Stimulated activated CD4-positive, alpha-beta T cell treated with anti-CD3 and anti-CD28 coated beads, Interleukin-12 subunit alpha, Interleukin-12 subunit beta, amount 100 ng/mL, for 4 hours (primary cell): ENCODE results near the gene GINS2.

Experiments
- DNase-seq: peaks from one replicate; pipeline ENCODE4 v3.0.0-alpha.2; 2020

Gene GINS2

DNA sequence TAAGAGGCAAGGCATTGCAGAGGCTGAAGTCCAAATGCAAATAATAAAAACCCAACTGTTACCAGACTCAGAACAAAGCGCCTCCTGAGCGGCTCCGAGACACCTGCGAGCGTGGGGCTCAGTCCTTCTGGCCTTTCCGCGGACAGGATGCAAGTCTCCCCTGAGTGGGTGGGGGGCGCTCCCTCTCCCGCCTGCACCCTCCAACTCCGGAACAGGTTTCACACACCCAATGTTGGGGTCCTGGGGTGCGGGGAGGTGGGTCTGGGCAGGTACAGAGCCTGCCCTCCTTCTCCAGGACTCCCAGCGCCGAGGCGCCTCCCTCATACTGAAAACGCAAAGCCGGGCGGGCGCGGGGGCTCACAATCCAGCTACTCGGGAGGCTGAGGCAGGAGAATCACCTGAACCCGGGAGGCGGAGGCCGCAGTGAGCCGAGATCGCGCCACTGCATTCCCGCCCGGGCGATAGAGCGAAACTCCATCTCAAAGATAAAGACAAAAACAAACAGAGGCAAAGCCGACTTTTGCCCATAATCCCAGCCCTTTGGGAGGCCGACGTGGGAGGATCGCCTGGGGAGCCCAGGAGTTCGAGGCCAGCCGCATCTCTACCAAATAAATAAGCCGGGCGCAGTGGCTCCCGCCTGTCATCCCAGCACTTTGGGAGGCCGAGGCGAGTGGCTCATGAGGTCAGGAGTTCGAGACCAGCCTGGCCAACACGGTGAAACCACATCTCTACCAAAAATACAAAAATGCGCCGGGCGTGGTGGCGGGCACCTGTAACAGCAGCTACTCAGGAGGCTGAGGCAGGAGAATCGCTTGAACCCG, 893 bp downstream of the GINS2 start:
- DNase-seq = peak; percentile 8

DNA sequence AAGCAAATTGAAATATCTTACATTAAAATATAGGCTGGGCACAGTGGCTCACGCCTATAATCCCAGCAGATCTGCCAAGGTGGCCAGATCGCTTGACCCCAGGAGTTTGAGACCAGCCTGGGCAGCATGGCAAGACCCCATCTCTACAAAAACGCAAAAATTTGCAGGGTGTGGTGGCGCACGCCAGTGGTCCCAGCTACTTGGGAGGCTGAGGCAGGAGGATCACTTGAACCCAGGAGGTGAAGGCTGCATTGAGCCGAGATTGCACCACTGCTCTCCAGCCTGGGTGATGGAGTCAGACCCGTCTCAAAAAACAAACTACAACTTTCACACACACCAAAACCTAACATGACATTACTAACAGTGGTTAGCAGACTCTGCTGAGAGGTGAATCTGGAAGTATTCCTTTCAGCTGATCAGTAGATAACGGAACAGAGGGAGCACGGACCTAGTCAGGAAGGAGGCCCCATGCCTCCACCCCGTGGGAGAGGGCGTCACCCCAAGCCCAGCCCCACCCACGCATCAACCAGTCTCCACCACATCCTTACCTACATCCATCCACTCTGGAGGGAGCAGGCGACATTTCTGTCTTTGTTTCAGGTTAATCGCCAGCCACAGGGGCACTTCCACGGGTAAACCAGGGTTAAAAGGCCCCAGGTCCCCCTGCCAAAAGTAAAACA, 1.7 kb downstream of the GINS2 start:
- DNase-seq = no peak

DNA sequence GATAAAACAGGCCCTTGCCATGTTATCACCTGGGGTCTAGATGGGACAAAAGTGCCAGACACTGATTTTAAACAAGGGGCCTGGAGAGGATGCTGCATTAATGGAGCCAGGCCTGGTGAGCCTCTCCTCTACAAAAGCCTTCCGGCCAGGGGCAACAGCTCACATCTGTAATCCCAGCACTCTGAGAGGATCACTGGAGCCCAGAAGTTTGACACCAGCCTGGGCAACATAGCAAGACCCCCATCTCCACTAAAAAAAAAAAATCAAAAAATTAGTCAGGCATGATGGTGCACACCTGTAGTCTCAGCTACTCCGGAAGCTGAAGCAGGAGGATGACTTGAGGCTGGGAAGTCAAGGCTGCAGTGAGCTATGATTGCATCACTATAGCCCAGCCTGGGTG, 3.5 kb downstream of the GINS2 start:
- DNase-seq = no peak

DNA sequence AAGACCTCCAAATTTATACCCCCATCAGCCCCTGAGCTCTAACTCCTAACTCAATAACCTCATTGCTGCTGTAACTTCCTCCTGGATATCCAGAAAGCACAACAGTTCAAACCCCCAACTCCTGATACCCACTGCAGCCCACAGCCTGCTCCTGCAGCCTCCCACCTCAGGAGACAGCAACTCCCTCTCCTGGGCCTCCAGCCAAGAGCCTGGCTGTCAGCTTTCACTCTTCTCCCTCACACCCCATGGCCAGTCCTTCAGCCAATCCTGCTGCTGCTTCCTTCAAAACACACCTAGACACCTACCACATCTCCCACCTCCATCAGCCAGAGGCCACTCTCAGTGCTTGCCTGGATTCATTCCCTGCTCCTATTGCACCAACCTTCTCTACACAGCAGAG, 5.4 kb downstream of the GINS2 start:
- no peak for DNase-seq

DNA sequence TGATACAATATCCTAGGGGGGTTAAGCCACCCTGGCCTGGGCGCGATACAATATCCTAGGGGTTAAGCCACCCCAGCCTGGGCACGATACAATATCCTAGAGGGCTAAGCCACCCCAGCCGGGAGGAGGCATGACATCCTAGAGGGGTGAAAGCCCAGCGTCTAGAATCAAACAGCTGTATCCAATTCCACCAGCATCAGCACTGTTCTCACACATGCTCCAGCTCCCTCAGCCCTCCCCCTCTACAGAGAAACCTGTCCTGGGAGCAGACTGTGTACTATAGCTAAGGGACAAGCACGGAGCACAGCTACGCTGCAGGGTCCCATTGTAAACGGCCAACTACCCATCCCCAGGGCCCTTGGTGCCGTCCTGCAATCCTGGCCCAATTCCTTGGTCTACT, 6.2 kb downstream of the GINS2 start:
- DNase-seq = no peak

DNA sequence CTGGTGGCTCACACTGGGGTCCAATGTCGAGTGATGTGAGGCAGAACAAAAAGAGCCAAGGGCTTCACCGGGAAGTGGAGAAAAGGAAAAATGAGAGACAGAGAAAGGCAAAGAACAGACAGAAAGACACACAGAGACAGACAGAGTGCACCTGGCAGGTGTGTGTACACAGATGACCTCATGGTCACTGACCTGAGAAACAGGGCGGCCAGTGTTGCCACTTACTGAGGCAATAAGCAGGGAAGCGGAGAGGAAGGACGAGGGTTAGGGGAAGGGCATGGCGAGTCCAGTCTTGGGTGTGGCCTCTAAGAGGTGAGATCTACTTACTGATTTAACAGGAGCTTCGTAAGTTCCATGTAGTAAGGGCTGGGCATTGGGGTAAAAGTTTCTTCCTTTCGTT, 7.5 kb downstream of the GINS2 start:
- no peak for DNase-seq

DNA sequence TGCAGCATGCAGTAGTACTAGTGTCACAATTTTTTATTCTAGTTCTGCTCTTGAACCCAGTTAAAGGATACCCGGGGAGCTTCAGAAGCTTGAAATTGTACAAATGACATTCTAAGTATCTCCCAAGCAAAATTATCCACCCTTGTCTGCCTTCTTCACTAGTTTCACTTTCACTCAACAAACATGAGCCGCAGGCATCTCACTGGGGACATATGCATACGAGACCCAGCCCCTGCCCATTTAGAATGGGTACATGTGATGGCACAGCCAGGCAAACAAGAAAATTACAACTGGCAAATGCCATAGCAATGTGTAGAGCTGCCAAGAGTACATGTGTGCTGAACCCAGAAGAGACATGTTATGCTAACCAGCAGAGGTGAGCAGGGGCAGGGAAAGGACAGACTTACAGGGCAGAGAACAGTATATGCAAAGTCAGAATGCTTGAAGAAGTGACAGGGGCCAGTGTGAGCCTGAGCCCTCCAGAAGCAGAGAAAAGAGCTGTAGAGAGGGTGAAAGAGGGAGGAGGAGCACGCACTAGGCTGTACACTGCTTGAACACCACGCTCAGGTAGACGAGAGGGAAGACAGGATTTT, 8.3 kb downstream of the GINS2 start:
- no peak for DNase-seq

DNA sequence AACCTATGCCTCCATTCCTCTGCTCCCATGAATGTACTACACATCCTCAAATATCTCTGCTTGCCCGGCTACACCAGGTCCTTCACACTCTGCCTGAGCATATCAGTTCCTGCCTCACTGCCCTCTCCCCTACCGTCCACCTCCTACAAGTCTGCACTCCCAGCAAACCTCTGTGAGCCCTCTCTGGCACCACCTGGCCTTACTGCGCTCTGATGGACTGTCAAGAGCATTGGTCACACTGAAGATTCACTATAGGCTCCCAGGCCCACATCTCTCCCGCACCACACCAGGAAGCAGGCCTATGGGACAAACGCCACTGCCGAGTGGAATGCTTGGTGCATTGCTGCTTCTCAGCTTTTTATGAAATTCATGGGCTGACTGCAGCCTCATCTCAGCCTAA, 8.9 kb downstream of the GINS2 start:
- no peak for DNase-seq

DNA sequence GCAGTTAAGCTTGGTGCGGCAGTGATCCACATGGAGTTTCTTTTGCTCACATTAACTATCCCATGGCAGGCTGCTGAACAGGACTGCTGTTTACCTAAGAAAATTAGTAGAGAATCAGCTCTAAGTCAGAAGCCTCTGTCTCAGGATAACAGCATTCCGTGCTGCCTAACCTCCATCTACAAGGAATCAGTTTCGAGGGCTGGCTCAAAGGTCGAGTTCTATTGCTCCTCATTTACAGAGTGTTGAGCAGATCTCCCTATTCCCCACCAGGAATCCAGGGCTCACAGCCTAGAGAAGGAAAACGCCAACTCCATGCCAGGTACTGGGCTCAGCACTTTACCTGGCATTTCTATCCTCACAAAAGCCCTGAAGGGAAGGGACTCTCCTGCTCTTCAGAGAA, 9.9 kb downstream of the GINS2 start:
- DNase-seq = no peak

DNA sequence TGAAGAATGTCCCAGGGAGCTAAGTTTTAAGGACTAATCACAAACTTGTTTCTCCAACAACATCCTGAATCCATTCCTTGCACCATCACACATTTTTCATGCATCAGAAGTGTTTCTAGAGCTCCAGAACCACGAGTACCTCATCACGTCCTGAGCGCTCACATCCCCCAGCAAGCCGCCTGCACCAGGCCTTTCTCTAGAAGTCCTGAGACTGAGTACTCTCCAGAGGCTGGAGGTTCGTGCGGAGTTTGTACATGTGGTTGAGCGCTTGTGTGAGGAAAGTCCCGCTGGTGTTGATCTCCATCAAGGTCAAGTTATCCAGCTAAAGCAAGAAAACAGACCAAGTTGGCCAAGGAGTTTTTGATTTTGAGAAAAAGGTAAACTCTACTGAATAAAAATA, 10.7 kb downstream of the GINS2 start:
- DNase-seq = no peak

DNA sequence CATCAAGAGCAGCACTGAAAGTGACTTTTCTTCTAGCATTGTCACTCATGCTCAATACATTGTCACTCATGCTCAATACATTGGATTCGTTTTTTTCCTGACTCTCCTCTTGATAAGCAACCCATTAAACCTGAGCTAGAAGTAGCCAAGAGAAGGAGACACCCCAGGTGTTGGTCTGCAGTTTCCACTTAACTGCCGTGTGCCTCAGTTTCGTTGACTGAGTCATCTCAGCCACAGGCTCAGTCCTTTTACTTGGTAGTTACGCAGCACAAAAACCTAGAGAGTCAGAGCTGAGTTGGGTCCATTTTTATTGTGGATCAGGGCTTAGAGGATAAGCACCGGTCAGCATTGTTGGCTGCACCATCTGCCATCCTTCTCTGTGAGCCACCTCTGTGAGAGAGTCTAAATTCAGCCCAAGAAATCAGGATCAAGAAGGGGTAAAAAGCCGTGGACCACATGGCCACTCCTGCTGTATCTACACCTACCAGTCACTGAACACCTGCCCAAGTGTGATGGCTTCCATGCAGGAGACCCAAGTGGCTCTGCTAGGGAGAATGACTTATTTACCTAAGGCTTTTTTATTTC, 11.3 kb downstream of the GINS2 start:
- no peak for DNase-seq

DNA sequence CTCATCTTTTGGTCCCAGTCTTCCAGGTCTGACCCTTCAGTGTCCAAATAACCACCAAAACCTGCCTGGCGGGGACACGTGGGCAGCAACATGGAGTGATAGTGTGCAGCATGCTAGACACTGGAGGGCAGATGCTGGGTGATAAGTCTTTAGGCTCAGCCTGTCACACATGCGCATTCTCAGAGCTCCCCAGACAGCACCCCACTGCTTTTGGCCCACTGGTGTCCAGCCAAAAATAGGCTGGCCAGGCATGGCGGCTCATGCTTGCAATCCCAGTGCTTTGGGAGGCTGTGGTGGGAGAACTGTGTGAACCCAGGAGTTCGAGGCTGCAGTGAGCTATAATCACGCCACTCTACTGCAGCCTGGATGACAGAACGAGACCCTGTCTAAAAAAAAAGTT, 12.3 kb downstream of the GINS2 start:
- DNase-seq = no peak

DNA sequence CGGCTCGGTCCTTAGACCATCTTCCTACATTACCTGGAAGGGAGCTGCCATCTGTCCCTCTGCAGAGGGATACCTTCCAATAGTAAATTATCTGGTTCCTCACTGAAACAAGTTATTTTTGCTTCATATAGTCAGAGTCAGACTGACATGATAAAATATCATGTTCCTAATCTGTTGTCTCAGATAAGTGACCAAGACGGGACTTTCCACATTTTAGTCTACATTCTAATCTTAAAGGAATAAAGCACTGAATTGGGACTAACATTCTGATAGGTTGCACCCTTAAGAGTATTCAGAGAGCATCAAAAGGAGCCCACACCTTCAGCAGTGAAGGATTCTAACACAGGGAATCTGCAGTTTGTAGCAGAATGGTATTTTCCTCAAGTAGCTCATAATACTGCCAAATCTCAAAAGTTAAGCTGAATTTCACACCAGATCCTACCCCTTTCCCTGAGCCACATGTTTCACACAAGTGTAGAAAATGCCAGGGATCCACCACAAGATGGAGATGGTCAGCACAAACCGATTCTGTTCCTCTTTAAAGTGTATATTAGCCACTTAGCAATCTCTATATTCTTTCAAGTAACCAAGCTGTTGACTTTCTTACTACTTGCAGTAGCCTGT, 13.4 kb downstream of the GINS2 start:
- no peak for DNase-seq

DNA sequence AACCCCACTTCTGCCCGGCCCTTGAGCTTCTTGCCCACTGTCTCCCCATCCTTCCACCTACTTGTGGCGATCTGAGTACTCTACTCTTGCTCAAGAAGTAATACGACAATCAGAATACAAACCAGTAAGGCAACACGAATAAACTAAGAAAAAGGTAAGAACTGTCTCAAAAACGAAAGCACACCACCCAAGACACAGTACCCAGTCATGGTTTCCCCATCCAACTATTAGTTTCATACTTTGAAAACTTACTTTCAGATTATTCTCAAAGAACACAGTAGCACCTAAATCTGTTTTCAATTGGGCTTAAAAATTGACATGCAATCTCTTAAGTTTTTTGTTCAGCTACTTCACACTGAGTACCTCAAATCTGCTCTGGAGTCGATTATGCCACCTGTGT, 13.9 kb downstream of the GINS2 start:
- no peak for DNase-seq

DNA sequence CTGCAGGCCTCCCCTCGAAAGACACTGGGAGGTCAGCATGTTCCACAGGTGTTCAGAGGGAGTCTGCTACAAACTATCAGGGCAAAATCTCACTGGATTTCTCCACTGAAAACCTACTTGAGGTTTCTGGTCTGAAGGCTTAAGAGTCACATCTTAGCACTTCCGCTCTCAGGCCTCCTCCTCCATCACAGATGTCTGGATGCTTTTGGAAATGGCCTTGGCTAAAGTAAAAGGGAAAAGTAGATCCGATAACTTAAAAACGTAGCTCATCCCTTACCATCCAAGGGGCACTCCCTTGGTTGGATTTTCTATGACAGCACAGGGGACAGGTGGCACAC, 14.4 kb downstream of the GINS2 start:
- DNase-seq = no peak

DNA sequence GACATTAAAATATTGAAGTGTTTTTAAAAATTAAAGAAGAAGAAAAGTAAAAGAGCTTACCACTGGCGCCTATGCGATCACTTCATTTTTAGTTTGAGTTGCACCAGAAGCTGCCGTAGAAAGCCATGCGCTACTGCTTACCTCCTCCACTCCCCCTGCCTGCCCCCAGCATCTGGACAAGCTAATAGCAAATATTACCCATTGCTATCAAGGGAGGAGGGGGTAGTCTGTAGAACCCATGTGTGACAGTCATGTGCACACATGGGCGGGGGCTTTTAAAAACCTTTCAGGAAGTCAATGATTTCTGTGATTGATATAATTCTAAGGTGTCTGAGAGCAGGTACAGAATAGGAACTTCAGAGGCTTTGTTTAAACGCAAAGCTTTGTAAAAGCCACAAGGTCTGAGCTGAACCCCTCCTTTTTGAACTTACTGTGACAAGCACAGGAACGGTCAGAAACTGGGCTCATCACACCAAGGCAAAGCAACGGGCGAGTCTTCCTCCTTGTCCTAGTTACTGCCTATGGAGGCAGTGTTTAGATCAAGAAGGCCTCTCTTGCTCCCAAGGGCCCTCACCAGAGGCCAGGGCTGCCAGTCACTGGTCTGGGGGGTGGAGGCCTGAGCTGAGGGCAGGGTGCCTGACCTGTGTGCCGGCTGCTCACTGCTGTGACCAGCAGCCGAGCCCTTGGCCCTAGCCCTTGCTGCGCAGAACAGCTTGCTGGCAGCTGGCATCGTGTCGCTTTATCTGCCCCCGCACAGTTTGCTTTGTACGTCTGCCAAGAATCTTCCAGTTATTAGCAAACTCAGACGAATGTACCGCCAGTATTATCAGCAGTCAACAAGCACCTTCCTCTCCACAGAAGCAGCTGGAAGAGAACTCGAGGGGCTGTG, 15.0 kb downstream of the GINS2 start:
- no peak for DNase-seq

DNA sequence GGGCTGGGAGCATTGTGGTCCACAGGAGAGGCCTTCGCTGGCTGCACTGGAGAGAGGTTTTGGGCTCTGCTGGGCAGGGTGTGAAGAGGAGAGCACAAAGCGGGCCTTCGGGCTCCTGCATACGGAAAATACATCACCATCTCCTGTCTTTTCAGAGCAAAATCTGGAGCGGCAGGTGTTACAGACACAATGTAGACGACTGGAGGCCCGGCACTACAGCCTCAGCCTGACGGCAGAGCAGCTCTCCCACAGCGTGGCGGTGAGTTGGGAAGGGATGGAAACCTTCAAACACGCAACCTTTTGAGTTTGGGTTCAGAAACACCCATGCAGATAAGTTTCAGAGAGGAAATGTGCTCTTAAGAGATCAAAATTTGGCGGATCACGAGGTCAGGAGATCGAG, 17.9 kb downstream of the GINS2 start:
- DNase-seq = no peak

DNA sequence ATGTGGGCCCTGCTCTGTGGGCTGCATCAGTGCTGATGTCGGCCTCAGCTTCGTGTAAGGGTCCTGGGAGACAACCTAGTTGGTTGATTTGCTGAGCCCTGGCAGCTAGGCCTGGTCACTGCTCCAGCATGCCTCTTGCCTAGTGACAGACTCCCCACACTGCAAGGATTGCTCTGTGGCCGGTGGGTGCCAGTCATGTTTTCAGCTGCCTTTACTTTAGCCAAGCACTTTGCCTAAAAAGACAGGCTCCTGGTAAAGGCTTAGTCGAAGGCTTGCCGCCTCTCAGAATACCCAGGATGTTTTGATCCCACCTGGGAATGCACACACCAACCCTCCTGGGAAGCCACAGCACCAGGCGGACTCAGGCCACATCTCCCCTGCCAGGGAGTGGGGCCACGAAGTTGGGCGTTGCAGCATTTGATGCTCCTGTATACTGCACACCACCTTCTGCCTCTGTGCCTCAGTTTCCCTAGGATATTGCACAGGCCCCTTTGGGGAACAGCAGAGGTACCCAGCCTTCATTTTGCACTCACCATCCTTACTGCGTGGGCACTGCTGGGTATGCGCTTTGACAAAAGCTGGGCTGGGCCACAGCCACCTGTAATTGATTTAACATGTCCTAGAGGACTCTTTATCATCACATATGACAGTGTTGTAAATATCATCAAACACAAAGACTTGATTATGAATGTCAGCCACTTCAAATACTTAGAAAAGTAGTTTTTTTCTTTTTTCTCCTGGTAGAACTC, 19.9 kb downstream of the GINS2 start:
- DNase-seq = no peak

DNA sequence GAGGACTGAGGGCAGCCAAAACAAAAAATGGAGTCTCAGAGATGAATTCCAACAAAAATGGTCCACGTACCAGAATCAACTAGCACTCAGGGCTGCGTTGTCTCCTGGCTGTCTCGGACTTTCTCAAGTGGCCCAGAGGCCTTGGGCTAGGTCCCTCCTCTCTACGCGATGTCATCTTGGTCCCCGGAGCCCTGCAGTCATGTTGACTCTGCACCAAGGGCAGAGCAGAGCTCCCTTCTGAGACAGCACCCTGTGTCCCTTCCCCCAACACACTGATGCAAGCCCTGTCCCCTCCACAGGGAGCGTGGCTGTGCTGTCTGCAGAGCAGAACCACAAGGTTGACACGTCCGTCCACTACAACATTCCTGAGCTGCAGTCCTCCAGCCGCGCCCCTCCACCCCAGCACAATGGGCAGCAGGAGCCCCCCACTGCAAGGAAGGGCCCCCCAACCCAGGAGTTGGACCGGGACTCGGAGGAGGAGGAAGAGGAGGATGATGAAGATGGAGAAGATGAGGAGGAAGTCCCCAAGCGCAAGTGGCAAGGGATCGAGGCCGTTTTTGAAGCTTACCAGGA, 20.8 kb downstream of the GINS2 start:
- DNase-seq = no peak

DNA sequence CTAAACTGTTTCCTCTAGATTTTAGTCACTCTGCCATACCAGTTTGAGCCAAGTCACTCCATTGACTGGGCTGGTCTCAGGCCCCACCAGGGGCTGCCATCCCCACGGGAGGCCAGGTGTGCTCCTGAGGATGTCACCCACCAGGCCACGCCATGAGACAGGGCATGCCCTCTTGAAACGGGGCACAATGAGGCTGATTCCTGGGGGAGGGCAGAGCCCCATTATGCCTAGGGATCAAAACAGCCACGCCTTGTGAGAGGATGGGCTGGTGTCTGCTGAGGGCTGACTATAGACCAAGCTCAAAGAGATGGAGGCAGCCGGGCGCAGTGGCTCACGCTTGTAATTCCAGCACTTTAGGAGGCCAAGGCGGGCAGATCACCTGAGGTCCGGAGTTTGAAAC, 21.5 kb downstream of the GINS2 start:
- DNase-seq = no peak

DNA sequence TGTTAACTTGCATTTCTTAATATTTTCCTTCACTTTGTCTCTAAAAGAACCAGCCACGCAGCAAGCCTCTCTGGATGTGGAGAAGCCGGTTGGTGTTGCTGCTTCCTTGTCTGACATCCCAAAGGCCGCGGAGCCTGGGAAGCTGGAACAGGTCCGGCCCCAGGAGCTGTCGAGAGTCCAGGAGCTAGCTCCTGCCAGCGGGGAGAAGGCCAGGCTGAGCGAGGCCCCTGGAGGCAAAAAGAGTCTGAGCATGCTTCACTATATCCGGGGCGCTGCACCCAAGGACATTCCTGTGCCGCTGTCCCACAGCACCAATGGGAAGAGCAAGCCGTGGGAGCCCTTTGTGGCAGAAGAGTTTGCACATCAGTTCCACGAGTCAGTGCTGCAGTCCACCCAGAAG, 22.8 kb downstream of the GINS2 start:
- no peak for DNase-seq

DNA sequence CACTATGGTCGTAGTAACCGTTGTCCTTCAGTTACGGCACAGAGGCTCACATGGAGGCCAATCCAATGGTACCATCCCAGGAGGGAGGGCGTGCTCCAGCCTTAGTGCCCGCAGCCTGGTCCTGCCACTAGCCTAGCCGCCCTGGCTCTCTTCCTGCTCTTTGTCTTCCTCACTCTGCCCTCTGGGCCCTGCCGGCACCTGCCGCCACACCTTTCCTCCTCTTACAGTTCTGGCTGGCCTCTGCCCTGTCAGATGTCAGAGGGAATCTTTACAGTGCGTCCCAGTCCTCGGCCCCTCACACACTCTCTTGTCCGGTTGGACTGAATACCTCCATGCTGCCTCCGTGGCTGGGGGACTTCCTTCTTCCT, 23.4 kb downstream of the GINS2 start:
- no peak for DNase-seq
